ENCODE measurements around the gene SRRM5. TPM values are rescaled to one million over a fixed set of nuclear protein-coding genes. Genes with fewer than 3 reads are reported as not detected.

Gene SRRM5
- total RNA-seq, 3 donors from 2014 or later (not counting 1 experiment from before 2014, with no cell fraction given), result 0.24 to 0.75 (median 0.50) TPM

DNA sequence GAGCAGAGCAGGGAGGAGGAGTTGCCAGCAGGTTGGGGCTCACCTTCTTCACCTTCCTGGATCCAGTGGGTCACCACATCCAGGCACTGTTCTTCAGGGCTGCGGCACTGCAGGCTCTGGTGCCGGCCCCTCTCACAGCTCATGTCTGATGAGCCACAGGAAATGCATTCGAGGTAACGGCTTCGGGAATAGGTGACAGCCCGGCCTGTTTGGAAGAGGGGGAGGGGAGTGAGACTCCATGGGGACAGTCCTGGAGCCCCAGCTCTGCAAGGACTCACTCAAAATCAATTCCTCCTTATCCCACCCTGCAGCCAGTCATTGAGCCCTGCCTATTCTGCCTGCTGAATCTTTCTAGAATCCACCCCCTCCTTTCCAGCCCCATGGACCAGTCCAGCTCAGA, 44.5 kb downstream of the SRRM5 start:
- Histone ChIP-seq H3K27ac (ENCODE audit: low read length) (no peak overlapping the region), H3K36me3 (ENCODE audit: control insufficient read depth, insufficient read depth, low read length) (no peaks in the 10 kb centered on the region), H3K27me3 (ENCODE audit: control insufficient read depth, insufficient read depth, low read length) (no peaks in the 10 kb centered on the region), H3K4me1 (ENCODE audit: control insufficient read depth, insufficient read depth, low read length) (no peaks in the 10 kb centered on the region), H3K9me3 (ENCODE audit: control insufficient read depth, insufficient read depth, low read length) (peaks cover 3% of the 10 kb centered on the region), H3K4me3 (ENCODE audit: low read length) (no peak overlapping the region)
- no peak for TF ChIP-seq CTCF (IDR thresholded peaks at IDR 0.05)
- H3K27ac Mint-ChIP-seq, result no peak overlapping the region
- peaks cover 0 to 3% of the 10 kb centered on the region in 2 donors for H3K9me3 Mint-ChIP-seq
- no peaks in the 10 kb centered on the region for H3K27me3 Mint-ChIP-seq (ENCODE audit: low read depth in 2 of 2)
- no peaks in the 10 kb centered on the region for H3K36me3 Mint-ChIP-seq
- ATAC-seq (no peak), DNase-seq (no peak)
- no peak overlapping the region for H3K4me3 Mint-ChIP-seq
- 91% methylated on average over 6 of the region's 6 CpGs for WGBS (ENCODE audit: insufficient coverage)
- intact Hi-C loops (cut with micrococcal nuclease), result no loop called here
- no peaks in the 10 kb centered on the region for H3K4me1 Mint-ChIP-seq

DNA sequence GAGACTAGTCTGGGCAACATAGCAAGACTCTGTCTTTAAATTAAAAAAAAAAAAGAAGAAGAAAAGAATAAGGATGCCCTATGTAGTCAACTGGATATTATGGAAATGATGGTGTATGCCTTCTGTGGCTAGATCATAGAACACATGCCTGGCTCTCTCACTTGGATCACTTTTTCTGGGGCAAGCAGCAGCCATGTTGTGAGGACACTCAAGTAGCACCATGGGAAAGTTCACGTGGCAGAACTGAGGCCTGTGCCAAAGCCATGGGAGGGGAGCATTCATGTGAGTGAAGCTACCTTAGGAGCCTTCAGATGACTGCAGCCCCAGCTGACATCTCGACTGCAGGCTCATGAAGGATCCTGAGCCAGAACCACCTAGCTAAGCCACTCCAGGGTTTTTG, 46.1 kb downstream of the SRRM5 start:
- no peaks in the 10 kb centered on the region for H3K36me3 Mint-ChIP-seq
- H3K9me3 ChIP-seq (ENCODE audit: control insufficient read depth, insufficient read depth, low read length), result peaks cover 3% of the 10 kb centered on the region
- no peaks in the 10 kb centered on the region for H3K27me3 Mint-ChIP-seq (ENCODE audit: low read depth in 2 of 2)
- no peak overlapping the region for H3K4me3 Mint-ChIP-seq
- H3K27ac Mint-ChIP-seq, result no peak overlapping the region
- H3K27ac ChIP-seq (ENCODE audit: low read length), result no peak overlapping the region
- H3K4me1 ChIP-seq (ENCODE audit: control insufficient read depth, insufficient read depth, low read length), result no peaks in the 10 kb centered on the region
- no peak overlapping the region for H3K4me3 ChIP-seq (ENCODE audit: low read length)
- peaks cover 0 to 3% of the 10 kb centered on the region in 2 donors for H3K9me3 Mint-ChIP-seq
- ATAC-seq (no peak), DNase-seq (no peak)
- WGBS (ENCODE audit: insufficient coverage), result 95% methylated on average over 2 of the region's 2 CpGs
- TF ChIP-seq CTCF (IDR thresholded peaks at IDR 0.05), result no peak
- H3K36me3 ChIP-seq (ENCODE audit: control insufficient read depth, insufficient read depth, low read length), result no peaks in the 10 kb centered on the region
- intact Hi-C loops (cut with micrococcal nuclease), result no loop called here
- H3K4me1 Mint-ChIP-seq, result no peaks in the 10 kb centered on the region
- H3K27me3 ChIP-seq (ENCODE audit: control insufficient read depth, insufficient read depth, low read length), result no peaks in the 10 kb centered on the region

DNA sequence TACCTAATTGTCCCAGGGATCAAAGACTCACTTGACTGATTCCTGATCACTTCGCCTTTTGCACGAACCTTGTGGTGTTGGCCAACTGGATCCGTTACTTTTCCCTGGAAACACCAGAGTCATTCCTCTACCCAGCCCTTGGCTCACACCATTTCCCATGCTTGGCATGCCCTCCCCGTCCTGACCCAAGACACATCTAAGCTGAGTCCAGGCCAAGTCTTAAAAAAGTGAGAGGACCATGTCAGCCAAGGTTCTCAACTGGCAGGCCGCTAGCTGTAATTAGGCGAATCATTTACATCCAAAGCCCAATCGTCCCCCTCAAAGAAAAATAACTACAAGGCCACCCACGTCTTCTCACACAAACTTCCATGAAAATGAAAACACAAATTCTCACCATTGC, 46.6 kb downstream of the SRRM5 start:
- TF ChIP-seq CTCF (IDR thresholded peaks at IDR 0.05), result no peak
- Mint-ChIP-seq H3K4me1 (peaks cover 0 to 2% of the 10 kb centered on the region in 2 donors), H3K9me3 (peaks cover 0 to 3% of the 10 kb centered on the region in 2 donors), H3K4me3 (no peak overlapping the region), H3K36me3 (no peaks in the 10 kb centered on the region), H3K27ac (no peak overlapping the region), H3K27me3 (ENCODE audit: low read depth in 2 of 2) (no peaks in the 10 kb centered on the region)
- intact Hi-C loops (cut with micrococcal nuclease), result no loop called here
- H3K27me3 ChIP-seq (ENCODE audit: control insufficient read depth, insufficient read depth, low read length), result no peaks in the 10 kb centered on the region
- WGBS (ENCODE audit: insufficient coverage), result 93% methylated on average over 8 of the region's 8 CpGs
- no peak for DNase-seq
- no peaks in the 10 kb centered on the region for H3K36me3 ChIP-seq (ENCODE audit: control insufficient read depth, insufficient read depth, low read length)
- H3K9me3 ChIP-seq (ENCODE audit: control insufficient read depth, insufficient read depth, low read length), result peaks cover 3% of the 10 kb centered on the region
- no peak overlapping the region for H3K27ac ChIP-seq (ENCODE audit: low read length)
- H3K4me3 ChIP-seq (ENCODE audit: low read length), result no peak overlapping the region
- no peak for ATAC-seq
- peaks cover under 1% of the 10 kb centered on the region for H3K4me1 ChIP-seq (ENCODE audit: control insufficient read depth, insufficient read depth, low read length)

GRCh38 chr19:43660301-43660970, 48.5 kb downstream of the SRRM5 start:
- peaks cover 12 to 15% of the 10 kb centered on the region in 2 donors for H3K4me1 Mint-ChIP-seq
- 94% methylated on average over 6 of the region's 7 CpGs for WGBS (ENCODE audit: insufficient coverage)
- no peaks in the 10 kb centered on the region for H3K27me3 ChIP-seq (ENCODE audit: control insufficient read depth, insufficient read depth, low read length)
- no peak overlapping the region for H3K27ac ChIP-seq (ENCODE audit: low read length)
- no peaks in the 10 kb centered on the region for H3K36me3 ChIP-seq (ENCODE audit: control insufficient read depth, insufficient read depth, low read length)
- H3K36me3 Mint-ChIP-seq, result no peaks in the 10 kb centered on the region
- ATAC-seq (no peak), DNase-seq (no peak)
- H3K4me3 ChIP-seq (ENCODE audit: low read length), result no peak overlapping the region
- no peak overlapping the region for H3K27ac Mint-ChIP-seq
- intact Hi-C loops (cut with micrococcal nuclease), result no loop called here
- no peak for TF ChIP-seq CTCF (IDR thresholded peaks at IDR 0.05)
- peaks cover 15% of the 10 kb centered on the region for H3K4me1 ChIP-seq (ENCODE audit: control insufficient read depth, insufficient read depth, low read length)
- no peaks in the 10 kb centered on the region for H3K27me3 Mint-ChIP-seq (ENCODE audit: low read depth in 2 of 2)
- H3K9me3 Mint-ChIP-seq, result peaks cover 0 to 3% of the 10 kb centered on the region in 2 donors
- H3K4me3 Mint-ChIP-seq, result no peak overlapping the region
- H3K9me3 ChIP-seq (ENCODE audit: control insufficient read depth, insufficient read depth, low read length), result peaks cover 3% of the 10 kb centered on the region
